ENCODE data around the gene TXNDC17. TPM values are rescaled to one million over a fixed set of nuclear protein-coding genes. Genes with fewer than 3 reads are reported as not detected.

Gene TXNDC17
- total and polyA plus RNA-seq, 2 of the 13 experiments (the other 11 are each of a cell fraction or from before 2014, with no cell fraction given), result 188 to 266 TPM

DNA sequence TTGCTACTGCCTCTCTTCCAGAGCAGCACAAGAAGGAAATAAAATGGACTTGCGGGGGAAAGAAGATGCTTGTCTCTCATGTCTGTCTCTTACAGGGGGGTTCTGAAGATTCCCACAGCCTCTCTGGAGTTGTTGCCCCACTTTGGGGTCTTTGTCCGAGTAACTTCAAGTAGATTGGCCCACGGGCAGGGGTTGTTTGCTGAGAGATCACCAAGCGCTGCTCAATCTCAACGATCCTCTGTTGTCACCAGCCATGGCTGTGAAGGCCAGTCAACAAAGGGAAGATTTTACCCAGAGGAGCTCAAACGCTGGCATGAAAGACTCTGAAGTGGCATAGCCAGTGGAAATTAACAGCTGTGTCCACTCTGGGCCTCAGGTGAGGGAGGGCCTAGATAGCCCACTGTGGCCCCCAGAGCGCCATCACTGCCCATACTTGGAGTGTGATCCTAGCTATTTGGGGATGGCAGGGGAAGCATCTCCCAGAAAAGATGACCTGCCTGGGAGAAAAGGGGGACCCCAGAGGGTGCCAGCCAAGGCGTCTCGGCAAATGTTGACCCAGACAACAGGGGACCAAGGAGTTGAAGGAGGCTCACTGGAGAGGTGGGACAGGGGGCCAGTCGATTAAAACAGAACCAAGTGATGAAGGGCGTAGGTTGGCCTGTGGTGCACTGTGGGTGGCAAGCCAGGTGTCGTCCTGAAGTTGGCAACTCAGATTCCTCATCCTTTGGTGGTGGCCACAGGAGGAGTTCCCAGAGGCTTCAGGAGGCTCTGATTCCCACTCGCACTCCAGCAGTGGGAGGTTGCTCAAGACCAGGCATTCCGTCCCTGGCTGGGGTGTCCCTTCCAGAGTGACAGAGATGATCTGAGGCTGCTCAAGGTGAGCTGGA, 44.3 kb downstream of the TXNDC17 start (continued):
- TF ChIP-seq ZNF570 (CRISPR knock-in tag; IDR thresholded peaks at IDR 0.05; ENCODE audit: borderline replicate concordance), result no peak
- TF ChIP-seq POLR2AphosphoS5 (IDR thresholded peaks at IDR 0.05; ENCODE audit: low read depth, low read length), result peak; percentile 50; the same call in 1 of the 2 replicates
- no peak for TF ChIP-seq ZBTB25 (CRISPR knock-in tag; IDR thresholded peaks at IDR 0.05)
- TF ChIP-seq ZNF569 (CRISPR knock-in tag; IDR thresholded peaks at IDR 0.05; ENCODE audit: borderline replicate concordance), result no peak
- peak; percentile 21; the same call in 1 of the 2 replicates for TF ChIP-seq POLR2G (IDR thresholded peaks at IDR 0.05; ENCODE audit: low read depth, low read length)

- intact Hi-C loops (cut with micrococcal nuclease; ENCODE audit: unreplicated experiment) (no loop called here), in situ Hi-C loops (cut with HindIII; ENCODE audit: extremely low pct_ligation_motif_present, low pct_unique_long_range_greater_than_20kb) (no loop called here)
- Histone ChIP-seq H3K79me2 (ENCODE audit: insufficient read depth, low read length) (no peaks in the 10 kb centered on the region), H3K27ac (ENCODE audit: extremely low read length, insufficient read depth, low read length) (no peak overlapping the region), H3K4me1 (ENCODE audit: insufficient read depth, low read length) (peaks cover 52% of the 10 kb centered on the region), H3K4me3 (replicated peaks in 1 of 3; ENCODE audit: insufficient read depth in 1 of 3, low read depth in 2 of 3, low read length in 3 of 3) (no peak overlapping the region), H3K9ac (ENCODE audit: insufficient read depth, low read depth, low read length) (no peak overlapping the region), H3K36me3 (replicated peaks in 1 of 2; ENCODE audit: control insufficient read depth in 1 of 2, insufficient read depth in 2 of 2, low read length in 2 of 2) (peaks cover 3 to 23% of the 10 kb centered on the region in 2 experiments), H3K27me3 (ENCODE audit: control insufficient read depth in 1 of 2, insufficient read depth in 2 of 2, low read length in 2 of 2) (no peaks in the 10 kb centered on the region), H2AFZ (ENCODE audit: low read length) (no peak overlapping the region), H4K20me1 (ENCODE audit: insufficient read depth, low read length) (no peaks in the 10 kb centered on the region), H3K9me3 (ENCODE audit: low read length) (no peaks in the 10 kb centered on the region), H3K4me2 (ENCODE audit: low read depth, low read length) (no peak overlapping the region)
- BruUV-seq (replicated peaks), result no TSS peak
- WGBS (ENCODE audit: low lambda C conversion rate), result 100% methylated on average over 3 of the region's 4 CpGs
- ATAC-seq, result no peak
- FAIRE-seq, result no peak
- no peak for DNase-seq (ENCODE audit: low spot score)
- ChIA-PET POLR2A (interaction anchor here (1.8 to 7.7 kb wide), 2 partner anchors 9 to 14 kb away, joined by 5 to 265 read pairs; no protein-coding TSS in a partner anchor), CTCF (ENCODE audit: low intra/inter-chr PET ratio, low total read pairs) (no interaction called here)
- TF ChIP-seq, protein P1, sequence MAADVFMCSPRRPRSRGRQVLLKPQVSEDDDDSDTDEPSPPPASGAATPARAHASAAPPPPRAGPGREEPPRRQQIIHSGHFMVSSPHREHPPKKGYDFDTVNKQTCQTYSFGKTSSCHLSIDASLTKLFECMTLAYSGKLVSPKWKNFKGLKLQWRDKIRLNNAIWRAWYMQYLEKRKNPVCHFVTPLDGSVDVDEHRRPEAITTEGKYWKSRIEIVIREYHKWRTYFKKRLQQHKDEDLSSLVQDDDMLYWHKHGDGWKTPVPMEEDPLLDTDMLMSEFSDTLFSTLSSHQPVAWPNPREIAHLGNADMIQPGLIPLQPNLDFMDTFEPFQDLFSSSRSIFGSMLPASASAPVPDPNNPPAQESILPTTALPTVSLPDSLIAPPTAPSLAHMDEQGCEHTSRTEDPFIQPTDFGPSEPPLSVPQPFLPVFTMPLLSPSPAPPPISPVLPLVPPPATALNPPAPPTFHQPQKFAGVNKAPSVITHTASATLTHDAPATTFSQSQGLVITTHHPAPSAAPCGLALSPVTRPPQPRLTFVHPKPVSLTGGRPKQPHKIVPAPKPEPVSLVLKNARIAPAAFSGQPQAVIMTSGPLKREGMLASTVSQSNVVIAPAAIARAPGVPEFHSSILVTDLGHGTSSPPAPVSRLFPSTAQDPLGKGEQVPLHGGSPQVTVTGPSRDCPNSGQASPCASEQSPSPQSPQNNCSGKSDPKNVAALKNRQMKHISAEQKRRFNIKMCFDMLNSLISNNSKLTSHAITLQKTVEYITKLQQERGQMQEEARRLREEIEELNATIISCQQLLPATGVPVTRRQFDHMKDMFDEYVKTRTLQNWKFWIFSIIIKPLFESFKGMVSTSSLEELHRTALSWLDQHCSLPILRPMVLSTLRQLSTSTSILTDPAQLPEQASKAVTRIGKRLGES (CRISPR knock-in tag; IDR thresholded peaks at IDR 0.05; ENCODE audit: borderline replicate concordance), result no peak
- TF ChIP-seq ZNF572 (CRISPR knock-in tag; IDR thresholded peaks at IDR 0.05) (0 out of 2 replicates have a peak, but pooled peaks have one; percentile 62), BRCA1 (CRISPR knock-in tag; IDR thresholded peaks at IDR 0.05) (no peak), HOXA5 (CRISPR knock-in tag; IDR thresholded peaks at IDR 0.05) (no peak), ZNF709 (CRISPR knock-in tag; IDR thresholded peaks at IDR 0.05) (no peak), JUNB (CRISPR knock-in tag; IDR thresholded peaks at IDR 0.05; ENCODE audit: borderline replicate concordance) (no peak), ZNF556 (CRISPR knock-in tag; IDR thresholded peaks at IDR 0.05; ENCODE audit: borderline replicate concordance) (no peak), HOXD1 (CRISPR knock-in tag; IDR thresholded peaks at IDR 0.05) (no peak), ZNF652 (CRISPR knock-in tag; IDR thresholded peaks at IDR 0.05; ENCODE audit: borderline replicate concordance, low read depth) (no peak), NFE2L1 (CRISPR knock-in tag; IDR thresholded peaks at IDR 0.05; ENCODE audit: borderline replicate concordance) (no peak), SIN3A (IDR thresholded peaks at IDR 0.05; ENCODE audit: borderline replicate concordance, low read depth, low read length) (no peak), ZNF180 (CRISPR knock-in tag; IDR thresholded peaks at IDR 0.05; ENCODE audit: borderline replicate concordance, low read depth) (no peak), ZNF552 (CRISPR knock-in tag; IDR thresholded peaks at IDR 0.05; ENCODE audit: borderline replicate concordance) (no peak), RBFOX2 (IDR thresholded peaks at IDR 0.05; ENCODE audit: low read depth, low read length) (no peak)
Measured at GRCh38 chr17:6686026-6686425, 45.2 kb downstream of the TXNDC17 start.

Data from HepG2 (cell line).